Kidney tubule cell (primary cell): ENCODE data around the gene RBFOX1.
A peak's percentile ranks its signal among the peaks of the same experiment; 100 is the strongest.

Source experiments
- DNase-seq: peaks from one replicate; pipeline ENCODE4 v3.0.0-alpha.2; 2018; ENCODE audit warnings: low spot score

RBFOX1 gene

GRCh38 chr16:7332611-7333010, at the start of gene RBFOX1:
Gene RBFOX1 (plus strand): TSS chr16:7332845.
- no peak for DNase-seq

DNA sequence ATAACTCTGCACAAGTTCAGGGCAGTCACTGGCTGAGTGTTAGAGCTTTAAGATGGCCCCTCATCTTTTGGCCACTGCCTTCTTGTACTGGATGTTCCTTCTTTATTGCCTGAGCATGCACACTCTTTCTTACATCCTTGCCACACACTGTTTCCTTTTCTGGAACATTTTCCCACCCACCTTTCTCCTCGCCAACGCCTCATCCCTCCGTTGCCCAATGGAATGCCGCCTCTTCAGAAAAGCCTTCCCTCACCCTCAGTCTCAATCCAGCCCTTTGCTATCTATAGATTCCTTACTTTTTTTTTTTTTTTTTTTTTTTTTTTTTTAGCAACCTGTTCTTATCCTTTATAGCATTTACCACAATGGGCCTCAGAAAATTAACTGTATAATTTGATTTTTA, 47.9 kb upstream of the RBFOX1 start:
- DNase-seq, result no peak

DNA sequence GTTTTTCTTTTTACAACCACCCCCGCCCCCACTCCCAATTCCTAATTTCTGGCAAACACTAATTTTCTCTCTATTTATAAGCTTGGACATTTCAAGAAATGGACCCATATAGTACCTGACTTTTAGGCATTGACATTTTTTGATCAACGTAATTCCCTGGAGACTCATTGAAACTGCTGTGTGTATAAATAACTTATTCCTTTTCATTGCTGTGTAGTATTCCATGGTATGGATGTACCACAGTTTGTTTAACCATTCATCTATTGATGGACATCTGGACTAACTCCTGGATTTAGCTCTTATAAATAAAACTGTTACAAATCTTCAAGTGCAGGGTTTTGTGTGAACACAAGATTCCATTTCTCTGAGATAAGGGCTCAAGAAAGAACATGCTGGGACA, 47.1 kb upstream of the RBFOX1 start:
- DNase-seq, result no peak

- DNase-seq, result no peak
These were observed 43.3 kb upstream of the RBFOX1 start for GRCh38 chr16:7289299-7289698.

DNA sequence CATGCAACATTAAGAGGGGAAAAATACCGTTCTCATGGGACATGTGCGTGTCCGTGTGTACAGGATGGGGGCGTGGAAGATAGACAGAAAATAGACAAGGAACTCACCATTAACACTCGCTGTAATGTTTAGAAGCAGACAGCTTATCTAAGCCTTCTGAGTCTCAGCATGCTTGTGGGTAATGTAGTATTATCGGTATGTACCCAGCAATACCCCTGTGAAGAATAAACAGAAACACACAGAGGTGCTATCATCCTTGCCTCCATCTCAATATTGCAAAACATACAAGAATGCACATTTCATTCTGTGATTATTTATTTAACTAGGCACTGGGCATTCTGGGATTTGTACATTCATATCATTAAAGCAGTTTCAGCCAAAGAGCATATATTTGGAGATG, 42.0 kb upstream of the RBFOX1 start:
- no peak for DNase-seq

GRCh38 chr16:7294020-7294419, 38.6 kb upstream of the RBFOX1 start:
- DNase-seq, result no peak

GRCh38 chr16:7303052-7303610, 29.5 kb upstream of the RBFOX1 start:
- DNase-seq, result no peak

DNA sequence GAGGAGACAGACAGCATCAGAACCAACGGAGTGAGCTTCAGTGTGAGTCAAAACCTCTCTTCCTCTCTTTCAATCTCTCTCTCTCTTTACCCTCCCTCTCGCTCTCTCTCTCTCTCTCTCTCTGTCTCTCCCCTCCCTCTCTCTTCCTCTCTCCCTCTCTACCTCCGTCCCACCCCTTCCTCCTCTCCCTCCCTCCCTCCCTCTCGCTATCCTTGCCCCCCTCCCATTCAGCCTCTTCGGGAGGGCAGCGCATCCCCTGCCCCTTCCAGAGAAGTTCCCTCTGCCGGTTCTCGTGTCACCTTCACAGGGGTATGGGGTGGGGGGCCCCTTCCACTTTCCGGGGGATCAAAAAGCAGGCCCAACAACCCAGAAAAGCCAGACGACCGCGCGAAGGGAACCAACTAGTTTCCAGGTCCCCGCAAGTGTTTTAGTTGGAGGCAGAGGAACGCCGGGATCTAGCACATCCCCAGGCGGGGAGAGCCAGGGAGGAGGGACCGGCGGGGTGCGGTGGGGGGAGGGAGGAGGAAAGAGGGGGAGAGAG, 28.9 kb upstream of the RBFOX1 start:
- DNase-seq, result no peak

- DNase-seq, result no peak
These were observed 28.4 kb upstream of the RBFOX1 start for GRCh38 chr16:7304279-7304678.

GRCh38 chr16:7304958-7305357, 27.7 kb upstream of the RBFOX1 start:
- no peak for DNase-seq

DNA sequence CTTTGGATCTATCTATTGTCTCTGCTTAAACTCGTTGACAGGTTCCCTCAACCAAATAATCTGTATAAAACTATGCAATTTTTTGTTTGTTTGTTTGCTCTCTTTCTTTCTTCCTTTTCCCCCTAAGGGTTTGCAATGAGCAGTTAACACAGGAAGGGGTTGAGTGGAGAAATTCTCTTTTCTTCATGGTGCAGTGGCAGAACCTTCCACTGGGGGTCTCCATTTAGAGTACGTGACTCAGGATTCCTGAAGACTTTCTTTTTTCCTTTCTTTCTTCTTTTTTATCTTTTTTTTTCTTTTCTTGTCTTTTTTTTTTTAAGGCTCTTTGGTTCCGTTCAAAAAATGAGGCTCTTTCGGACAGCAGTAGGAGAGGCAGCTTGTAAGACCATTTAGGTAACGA, 19.5 kb upstream of the RBFOX1 start:
- peak; percentile 2 for DNase-seq

GRCh38 chr16:7314163-7314562, 18.5 kb upstream of the RBFOX1 start:
- no peak for DNase-seq

GRCh38 chr16:7315813-7316212, 16.8 kb upstream of the RBFOX1 start:
- DNase-seq, result no peak

DNA sequence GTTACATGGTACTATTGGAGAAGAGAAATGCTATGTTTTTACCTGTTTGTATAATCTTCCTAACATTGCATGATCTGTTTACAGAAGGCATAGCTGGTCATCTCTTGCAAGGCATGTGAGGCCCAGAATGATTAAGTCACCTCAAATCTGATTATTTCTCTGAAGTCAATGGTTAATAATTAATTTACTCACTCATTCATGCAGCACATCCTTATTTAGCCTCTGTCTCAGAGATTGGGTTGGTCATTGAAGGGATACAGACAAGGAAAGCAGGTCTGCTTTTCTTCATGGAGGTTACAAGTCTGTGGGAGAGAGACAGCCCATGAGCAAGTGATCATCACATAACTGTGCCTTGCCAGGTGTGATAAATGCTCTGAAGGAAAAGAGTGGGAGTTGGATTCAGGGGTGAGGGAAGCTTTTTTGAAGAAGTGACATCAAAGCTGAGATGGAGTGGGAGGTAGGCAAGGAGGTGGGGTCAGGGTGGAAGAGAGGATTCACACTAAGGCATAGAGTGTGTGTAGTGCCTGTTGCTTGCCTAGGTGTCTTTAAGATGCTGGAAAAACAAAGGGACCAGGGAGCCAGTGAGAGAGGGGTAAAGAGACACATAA, 16.3 kb upstream of the RBFOX1 start:
- peak; percentile 81 for DNase-seq

GRCh38 chr16:7317982-7318381, 14.7 kb upstream of the RBFOX1 start:
- no peak for DNase-seq

GRCh38 chr16:7318686-7319085, 14.0 kb upstream of the RBFOX1 start:
- DNase-seq, result no peak

GRCh38 chr16:7319514-7319913, 13.1 kb upstream of the RBFOX1 start:
- no peak for DNase-seq

DNA sequence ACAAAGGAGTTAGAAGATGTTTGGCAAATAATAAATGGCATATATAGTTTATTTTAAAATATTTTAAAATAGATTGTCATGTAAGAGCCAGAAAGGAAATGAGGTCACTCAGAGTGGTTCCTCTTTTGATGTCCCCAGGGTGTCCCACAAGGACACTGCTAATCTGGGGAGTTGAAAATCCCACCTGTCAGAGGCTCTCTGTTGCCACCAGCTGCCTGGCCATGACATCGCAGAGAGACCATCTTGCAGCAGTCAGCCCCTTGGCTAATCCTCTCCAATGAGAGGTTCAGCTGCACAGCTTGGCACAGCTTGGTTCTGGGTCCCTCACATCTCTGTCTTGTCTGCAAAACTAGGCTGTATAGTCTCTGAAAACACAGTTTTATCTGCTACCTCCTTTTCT, 11.0 kb upstream of the RBFOX1 start:
- no peak for DNase-seq

DNA sequence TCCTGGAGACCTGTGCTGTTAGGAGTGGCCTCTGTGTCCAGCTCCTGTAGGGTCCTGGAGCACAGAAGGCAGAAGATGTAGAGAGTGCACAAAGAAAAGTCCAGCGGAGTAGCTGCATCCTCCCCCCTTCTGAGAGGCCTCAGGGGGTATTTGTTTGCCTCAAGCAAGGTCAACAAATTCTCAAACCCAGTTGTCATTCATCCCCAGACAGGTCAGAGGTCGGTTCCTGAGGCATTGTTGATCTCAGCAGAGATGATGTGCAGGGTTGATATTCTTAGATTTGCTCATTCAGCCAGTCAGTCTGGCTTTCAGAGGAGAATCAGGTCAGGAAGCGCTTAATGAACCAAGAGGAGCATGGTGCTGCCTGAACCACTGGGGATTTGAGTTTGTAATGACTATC, 8.3 kb upstream of the RBFOX1 start:
- no peak for DNase-seq

DNA sequence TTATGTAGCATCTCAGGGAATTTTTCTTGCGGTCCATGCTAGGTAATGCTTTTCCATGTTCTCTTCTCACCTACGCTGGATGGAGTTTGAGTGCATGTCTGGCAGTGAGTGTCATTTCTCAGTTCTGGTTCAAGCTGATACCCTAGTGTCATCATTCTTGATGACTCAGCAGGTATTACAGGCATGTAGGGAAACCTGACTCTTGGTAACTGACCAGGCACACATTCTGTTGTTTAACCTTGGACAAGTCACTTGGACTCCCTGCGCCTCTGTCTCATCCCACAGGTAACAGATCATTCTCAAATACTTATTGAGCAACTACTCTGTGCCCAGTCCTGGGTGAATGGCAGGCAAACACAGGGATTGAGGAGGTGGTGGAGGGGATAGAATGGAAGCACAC, 6.8 kb upstream of the RBFOX1 start:
- no peak for DNase-seq

- DNase-seq, result no peak
These were observed 1.9 kb upstream of the RBFOX1 start for GRCh38 chr16:7330709-7331108.

- no peak for DNase-seq
These were observed 648 bp upstream of the RBFOX1 start for GRCh38 chr16:7331997-7332396.

DNA sequence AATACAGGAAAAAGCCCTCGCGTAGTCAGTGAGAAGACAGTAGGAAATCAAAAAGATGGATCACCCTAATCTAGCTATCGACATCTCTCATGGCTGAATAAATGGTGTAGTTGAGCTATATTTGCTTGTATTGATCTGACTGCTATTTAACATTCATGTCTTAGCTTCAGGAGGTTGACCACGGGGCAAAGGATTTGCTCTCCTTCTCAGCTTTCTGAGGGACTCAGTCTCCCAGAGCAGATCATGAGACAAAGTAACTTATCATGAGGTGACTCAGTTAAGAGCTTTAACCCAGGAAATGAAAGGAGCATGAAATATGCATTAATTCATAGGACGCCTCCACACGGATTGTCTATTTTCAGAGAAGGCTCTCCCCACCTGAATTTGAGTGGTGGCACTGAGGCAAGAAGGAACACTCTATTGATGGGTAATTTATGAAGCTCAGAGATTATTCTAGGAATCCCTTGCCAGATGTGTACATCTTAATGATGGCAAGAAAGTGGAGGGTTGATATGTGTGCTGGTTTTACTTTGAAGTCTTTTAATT, 608 bp downstream of the RBFOX1 start:
- no peak for DNase-seq
